ENCODE data around the gene NMT1. TPM values are rescaled to one million over a fixed set of nuclear protein-coding genes. Genes with fewer than 3 reads are reported as not detected.
A peak's percentile ranks its signal among the peaks of the same experiment; 100 is the strongest.

The NMT1 gene
- total RNA-seq, 4 donors from 2014 or later, result 53.2 to 73.3 (median 65.9) TPM

DNA sequence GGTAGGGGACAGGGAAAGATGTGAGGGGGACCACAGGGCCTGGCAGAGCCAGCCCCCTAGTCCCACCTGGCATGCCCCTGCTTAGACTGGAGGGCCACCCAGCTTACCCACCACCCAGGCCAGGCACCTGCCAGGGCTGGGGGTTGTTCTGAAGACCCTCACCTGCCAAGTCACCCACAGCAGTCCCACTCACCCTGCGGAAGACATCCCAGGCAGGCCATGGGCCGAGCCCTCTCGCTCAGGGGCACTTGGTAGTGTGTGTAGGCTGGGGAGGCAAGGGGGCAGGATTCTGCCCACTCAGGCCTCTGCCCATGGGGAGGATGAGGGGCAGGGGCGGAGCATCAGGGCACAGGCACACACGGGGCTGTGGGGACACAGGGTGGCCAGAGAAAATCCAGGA is 67.2 kb downstream of the NMT1 start:
- TF ChIP-seq EP300 (IDR thresholded peaks at IDR 0.05), result no peak
- no peak for TF ChIP-seq POLR2AphosphoS5 (IDR thresholded peaks at IDR 0.05)
- TF ChIP-seq POLR2A (IDR thresholded peaks at IDR 0.05), result no peak
- TF ChIP-seq, protein P1, sequence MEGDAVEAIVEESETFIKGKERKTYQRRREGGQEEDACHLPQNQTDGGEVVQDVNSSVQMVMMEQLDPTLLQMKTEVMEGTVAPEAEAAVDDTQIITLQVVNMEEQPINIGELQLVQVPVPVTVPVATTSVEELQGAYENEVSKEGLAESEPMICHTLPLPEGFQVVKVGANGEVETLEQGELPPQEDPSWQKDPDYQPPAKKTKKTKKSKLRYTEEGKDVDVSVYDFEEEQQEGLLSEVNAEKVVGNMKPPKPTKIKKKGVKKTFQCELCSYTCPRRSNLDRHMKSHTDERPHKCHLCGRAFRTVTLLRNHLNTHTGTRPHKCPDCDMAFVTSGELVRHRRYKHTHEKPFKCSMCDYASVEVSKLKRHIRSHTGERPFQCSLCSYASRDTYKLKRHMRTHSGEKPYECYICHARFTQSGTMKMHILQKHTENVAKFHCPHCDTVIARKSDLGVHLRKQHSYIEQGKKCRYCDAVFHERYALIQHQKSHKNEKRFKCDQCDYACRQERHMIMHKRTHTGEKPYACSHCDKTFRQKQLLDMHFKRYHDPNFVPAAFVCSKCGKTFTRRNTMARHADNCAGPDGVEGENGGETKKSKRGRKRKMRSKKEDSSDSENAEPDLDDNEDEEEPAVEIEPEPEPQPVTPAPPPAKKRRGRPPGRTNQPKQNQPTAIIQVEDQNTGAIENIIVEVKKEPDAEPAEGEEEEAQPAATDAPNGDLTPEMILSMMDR (IDR thresholded peaks at IDR 0.05), result no peak
- no peaks in the 10 kb centered on the region for H3K36me3 ChIP-seq
- DNase-seq (ENCODE audit: low spot score in 2 of 2), result no peak
- peak overlapping the region; percentile 61 for H3K27ac ChIP-seq
- no peak overlapping the region for H3K4me3 ChIP-seq
- no peaks in the 10 kb centered on the region for H3K9me3 ChIP-seq
- H3K27me3 ChIP-seq, result no peaks in the 10 kb centered on the region
- H3K4me1 ChIP-seq, result peaks cover 74% of the 10 kb centered on the region
- 79% methylated on average over 4 of the region's 5 CpGs for WGBS

DNA sequence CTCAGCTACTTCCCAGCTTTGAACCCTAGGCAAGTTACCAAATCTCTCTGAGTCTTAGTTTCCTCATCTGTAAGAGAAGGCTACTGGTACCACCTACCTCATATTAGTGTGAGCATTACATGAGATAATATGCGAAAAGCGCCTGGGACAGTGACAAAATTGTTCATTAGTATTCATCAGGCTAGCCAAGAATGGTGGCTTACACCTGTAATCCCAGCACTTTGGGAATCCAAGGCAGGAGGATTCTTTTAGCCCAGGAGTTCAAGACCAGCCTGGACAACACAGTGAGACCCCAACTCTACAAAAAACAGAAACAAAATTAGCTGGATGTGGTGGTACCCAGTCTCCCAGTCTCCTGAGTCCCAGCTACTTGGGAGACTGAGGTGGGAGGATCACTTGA is 67.9 kb downstream of the NMT1 start:
- no peaks in the 10 kb centered on the region for H3K36me3 ChIP-seq
- no peaks in the 10 kb centered on the region for H3K27me3 ChIP-seq
- H3K4me3 ChIP-seq, result no peak overlapping the region
- H3K9me3 ChIP-seq, result no peaks in the 10 kb centered on the region
- WGBS, result 90% methylated on average over 2 of the region's 2 CpGs
- TF ChIP-seq, protein P1 (IDR thresholded peaks at IDR 0.05), result no peak
- no peak for TF ChIP-seq POLR2A (IDR thresholded peaks at IDR 0.05)
- no peak for TF ChIP-seq EP300 (IDR thresholded peaks at IDR 0.05)
- no peak for TF ChIP-seq POLR2AphosphoS5 (IDR thresholded peaks at IDR 0.05)
- DNase-seq (ENCODE audit: low spot score in 2 of 2), result no peak
- H3K27ac ChIP-seq, result peak overlapping the region; percentile 20
- H3K4me1 ChIP-seq, result peaks cover 68% of the 10 kb centered on the region

DNA sequence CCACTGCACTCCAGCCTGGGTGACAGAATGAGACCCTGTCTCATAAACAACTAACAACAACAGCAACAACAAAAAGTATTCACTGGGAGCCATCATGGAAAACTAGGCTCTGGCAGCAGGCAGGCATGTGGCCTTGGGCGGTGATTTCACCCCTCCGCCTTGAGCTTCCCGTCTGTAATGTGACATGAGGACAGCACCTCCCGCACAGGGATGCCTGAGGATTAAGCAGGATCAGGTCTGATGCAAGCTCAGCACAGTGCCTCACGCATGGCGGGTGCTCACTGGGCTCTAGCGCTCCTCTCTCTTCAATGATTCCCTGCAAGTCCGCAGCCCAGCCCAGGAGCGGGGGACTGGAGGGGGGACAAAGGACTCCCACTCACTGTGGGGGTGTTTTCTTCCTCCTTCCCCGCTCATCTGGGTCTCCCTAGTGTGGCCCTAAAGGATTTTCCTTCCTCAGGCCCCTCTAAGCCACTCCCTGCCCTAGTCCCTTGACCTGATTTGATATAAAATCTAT is 68.4 kb downstream of the NMT1 start:
- peak overlapping the region; percentile 12 for H3K27ac ChIP-seq
- H3K9me3 ChIP-seq, result no peaks in the 10 kb centered on the region
- no peak overlapping the region for H3K4me3 ChIP-seq
- DNase-seq (ENCODE audit: low spot score in 2 of 2), result no peak
- H3K27me3 ChIP-seq, result no peaks in the 10 kb centered on the region
- WGBS, result 60% methylated on average over 8 of the region's 10 CpGs
- H3K36me3 ChIP-seq, result no peaks in the 10 kb centered on the region
- TF ChIP-seq, protein P1 (IDR thresholded peaks at IDR 0.05), result no peak
- no peak for TF ChIP-seq POLR2AphosphoS5 (IDR thresholded peaks at IDR 0.05)
- TF ChIP-seq POLR2A (IDR thresholded peaks at IDR 0.05), result no peak
- no peak for TF ChIP-seq EP300 (IDR thresholded peaks at IDR 0.05)
- H3K4me1 ChIP-seq, result peaks cover 63% of the 10 kb centered on the region

DNA sequence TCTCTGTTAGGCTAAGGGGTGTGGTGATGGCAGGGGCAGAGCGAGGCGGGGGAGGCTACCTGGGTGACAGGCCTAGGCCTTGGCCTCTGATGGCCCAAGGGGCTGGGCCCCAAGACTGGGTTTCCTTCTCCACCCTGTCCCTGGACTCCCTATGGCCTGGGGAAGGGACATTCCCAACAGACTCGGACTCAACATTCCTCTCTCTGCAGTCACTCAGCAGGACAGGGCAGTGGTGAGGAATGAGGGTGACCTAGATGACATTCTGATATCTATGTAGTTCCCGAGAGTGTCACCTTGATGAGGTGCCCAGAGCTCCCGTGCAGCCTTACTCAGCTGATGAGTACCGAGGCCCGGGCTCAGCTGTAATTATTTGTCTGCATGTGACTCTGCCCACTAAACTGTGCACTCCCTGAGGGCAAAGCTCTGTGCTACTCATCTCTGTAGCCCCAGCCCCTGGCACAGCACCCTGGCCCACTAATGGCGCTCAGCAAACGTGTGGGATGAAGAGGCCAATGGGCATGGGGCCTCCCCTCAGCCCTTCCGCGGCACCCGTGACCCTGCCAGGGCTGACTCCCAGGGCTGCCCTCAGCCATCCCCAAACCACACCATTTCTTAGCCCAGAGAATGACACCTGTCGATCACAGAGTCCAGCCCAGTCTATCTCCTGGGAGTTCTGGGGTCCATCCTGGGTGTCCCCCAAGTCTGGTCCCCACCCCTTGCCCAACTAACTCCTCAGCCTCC is 69.0 kb downstream of the NMT1 start:
- no peaks in the 10 kb centered on the region for H3K9me3 ChIP-seq
- H3K27ac ChIP-seq, result peak overlapping the region; percentile 12
- no peaks in the 10 kb centered on the region for H3K27me3 ChIP-seq
- TF ChIP-seq POLR2A (IDR thresholded peaks at IDR 0.05) (no peak), EP300 (IDR thresholded peaks at IDR 0.05) (no peak), POLR2AphosphoS5 (IDR thresholded peaks at IDR 0.05) (no peak)
- TF ChIP-seq, protein P1 (IDR thresholded peaks at IDR 0.05), result no peak
- peaks cover 58% of the 10 kb centered on the region for H3K4me1 ChIP-seq
- WGBS, result 64% methylated on average over 12 of the region's 13 CpGs
- no peaks in the 10 kb centered on the region for H3K36me3 ChIP-seq
- H3K4me3 ChIP-seq, result peak overlapping the region; percentile 96
- DNase-seq (ENCODE audit: low spot score in 2 of 2), result no peak

All from suprapubic skin (tissue), 4 donors.